A549 (cell line): ENCODE data around the gene MROH9. TPM values are rescaled to one million over a fixed set of nuclear protein-coding genes. Genes with fewer than 3 reads are reported as not detected.

Experiments
- ATAC-seq, 2 experiments: fragments of 200-7000 bp in 1 of 2; fragments of >200 bp in 1 of 2; cut with Nextera tagmentation in 1 of 2; cut with Tn5 transposase in 1 of 2; 3 replicates each; pipeline versions ENCODE4 v1.8.0 to v1.9.1; 2018 to 2020; ENCODE audit warnings: mild to moderate bottlenecking in 1 of 2, moderate library complexity in 1 of 2
- CTCF ChIA-PET: fragments of 300-600 bp; sonication (Branson Sonifier 250); formaldehyde crosslinking; extraction: SDS; loops from one replicate; lab custom pipeline; 2021; ENCODE audit warnings: antibody characterized with exemption, inconsistent platforms; lab: Yijun Ruan, JAX
- POLR2A ChIA-PET: fragments of 350-600 bp; formaldehyde crosslinking; extraction: SDS; loops from one replicate; lab custom pipeline; 2021; ENCODE audit warnings: antibody characterized with exemption, inconsistent platforms; lab: Yijun Ruan, JAX
- DNase-seq, 2 experiments: peaks; one replicate each; pipeline versions ENCODE4 v3.0.0 to v3.0.0-alpha.2; 2011 to 2016; ENCODE audit warnings: low read depth in 1 of 2, low spot score in 1 of 2
- FAIRE-seq: peaks from 2 replicates; lab custom pipeline; 2011; peaks lifted over from hg19 to GRCh38; lab: Jason Lieb, UNC
- H3K27ac ChIP-seq, 2 experiments: fragments of >200 bp; sonication (Bioruptor Twin); formaldehyde crosslinking; 3 replicates each; pipeline ENCODE4 v1.5.1; 2016 to 2017
- H3K4me1 ChIP-seq: fragments of >200 bp; sonication (Bioruptor Twin); formaldehyde crosslinking; 3 replicates; pipeline ENCODE4 v1.6.1; 2016
- H3K4me2 ChIP-seq: fragments of >200 bp; sonication (Bioruptor Twin); formaldehyde crosslinking; 3 replicates; pipeline ENCODE4 v1.6.1; 2016
- H3K4me3 ChIP-seq: fragments of >200 bp; sonication (Bioruptor Twin); formaldehyde crosslinking; 3 replicates; pipeline ENCODE4 v1.5.1; 2016
- H3K9me3 ChIP-seq: fragments of >200 bp; sonication (Bioruptor Twin); formaldehyde crosslinking; 3 replicates; pipeline ENCODE4 v1.6.1; 2016
- ATOH8 ChIP-seq: fragments of 250-450 bp; sonication (Bioruptor Pico); IDR thresholded peaks from 2 replicates; pipeline ENCODE4 v1.5.0; 2020; ENCODE audit warnings: low read depth, mild to moderate bottlenecking, moderate library complexity
- BCL3 ChIP-seq: fragments of >200 bp; sonication (Bioruptor Twin); formaldehyde crosslinking; IDR thresholded peaks from 3 replicates; pipeline ENCODE4 v1.6.1; 2016
- CBX2 ChIP-seq: fragments of 200-600 bp; sonication (generic); IDR thresholded peaks from 2 replicates; pipeline ENCODE4 v1.6.1; 2016; ENCODE audit warnings: low read depth, mild to moderate bottlenecking, borderline replicate concordance
- CHD2 ChIP-seq: fragments of 150-350 bp; IDR thresholded peaks from 2 replicates; pipeline ENCODE4 v1.6.1; 2014; ENCODE audit warnings: low read length; ENCODE audit not compliant: partially characterized antibody
- CHD4 ChIP-seq: fragments of 200-600 bp; sonication (generic); IDR thresholded peaks from 2 replicates; pipeline ENCODE4 v1.6.1; 2016; ENCODE audit warnings: antibody characterized with exemption, mild to moderate bottlenecking, borderline replicate concordance
- E2F6 ChIP-seq: IDR thresholded peaks from 2 replicates; pipeline ENCODE4 v1.6.1; 2012; ENCODE audit warnings: low read depth, borderline replicate concordance
- EHMT2 ChIP-seq: fragments of 200-600 bp; sonication (generic); IDR thresholded peaks from 2 replicates; pipeline ENCODE4 v1.6.1; 2016; ENCODE audit warnings: antibody characterized with exemption, low read depth, mild to moderate bottlenecking, moderate library complexity
- ESRRA ChIP-seq: fragments of 150-350 bp; IDR thresholded peaks from 2 replicates; pipeline ENCODE4 v1.6.1; 2014; ENCODE audit warnings: mild to moderate bottlenecking, low read length, borderline replicate concordance
- FOXS1 ChIP-seq: fragments of 250-450 bp; sonication (Bioruptor Pico); IDR thresholded peaks from 2 replicates; pipeline ENCODE4 v1.5.0; 2020; ENCODE audit warnings: mild to moderate bottlenecking, moderate library complexity
- GATA3 ChIP-seq: IDR thresholded peaks from 2 replicates; pipeline ENCODE4 v1.6.1; 2012; ENCODE audit warnings: borderline replicate concordance
- HEYL ChIP-seq: fragments of 250-450 bp; sonication (Bioruptor Pico); IDR thresholded peaks from 2 replicates; pipeline ENCODE4 v1.8.0; 2021; ENCODE audit warnings: mild to moderate bottlenecking, moderate library complexity
- JUN ChIP-seq, 2 experiments: fragments of >200 bp; sonication (Bioruptor Twin); formaldehyde crosslinking; IDR thresholded peaks; 2 replicates in 1 of 2; 3 replicates in 1 of 2; pipeline ENCODE4 v1.6.1; 2016 to 2017
- JUNB ChIP-seq: fragments of >200 bp; sonication (Bioruptor Twin); formaldehyde crosslinking; IDR thresholded peaks from 2 replicates; pipeline ENCODE4 v1.6.1; 2016
- MAZ ChIP-seq: fragments of 150-350 bp; IDR thresholded peaks from 2 replicates; pipeline ENCODE4 v1.6.1; 2014; ENCODE audit warnings: antibody characterized with exemption, low read depth, low read length, borderline replicate concordance
- NR3C1 ChIP-seq: fragments of >200 bp; sonication (Bioruptor Twin); formaldehyde crosslinking; IDR thresholded peaks from 3 replicates; pipeline ENCODE4 v1.6.1; 2017
- RAD21 ChIP-seq, 2 experiments: fragments of >200 bp in 1 of 2; sonication (Bioruptor Twin) in 1 of 2; formaldehyde crosslinking in 1 of 2; IDR thresholded peaks in 1 of 2; conservative IDR thresholded peaks in 1 of 2; 2 replicates in 1 of 2; 3 replicates in 1 of 2; pipeline ENCODE4 v1.6.1; 2012 to 2018; ENCODE audit warnings: inconsistent platforms in 1 of 2
- RARB ChIP-seq: fragments of 250-450 bp; sonication (Bioruptor Pico); IDR thresholded peaks from 2 replicates; pipeline ENCODE4 v1.8.0; 2021; ENCODE audit warnings: mild to moderate bottlenecking, moderate library complexity
- SMC3 ChIP-seq: fragments of >200 bp; sonication (Bioruptor Twin); formaldehyde crosslinking; IDR thresholded peaks from 3 replicates; pipeline ENCODE4 v1.6.1; 2018; ENCODE audit warnings: inconsistent platforms
- SREBF2 ChIP-seq: fragments of 450-650 bp; IDR thresholded peaks from 2 replicates; pipeline ENCODE4 v1.6.1; 2014; ENCODE audit warnings: mild to moderate bottlenecking, moderate library complexity
- TP53 ChIP-seq: fragments of 250-450 bp; sonication (Bioruptor Pico); IDR thresholded peaks from 2 replicates; pipeline ENCODE4 v1.5.0; 2021; ENCODE audit warnings: mild to moderate bottlenecking, moderate library complexity
- ZC3H11A ChIP-seq: fragments of 450-650 bp; IDR thresholded peaks from 2 replicates; pipeline ENCODE4 v1.6.1; 2014; ENCODE audit warnings: antibody characterized with exemption, mild to moderate bottlenecking
- ZNF302 ChIP-seq: fragments of 250-450 bp; sonication (Bioruptor Pico); IDR thresholded peaks from 2 replicates; pipeline ENCODE4 v1.9.0; 2021; ENCODE audit warnings: inconsistent platforms, mild to moderate bottlenecking, moderate library complexity
- WGBS: methylation state at CpG from one replicate; pipeline ENCODE4 v1.1.6; 2017; ENCODE audit errors: missing lambda C conversion rate; 5-methylcytosine and 5-hydroxymethylcytosine counted together
- polyA plus RNA-seq, 4 experiments: library from polyadenylated mRNA; depleted of rRNA in 3 of 4; stranded (reverse); fragments of >200 nt; fragmentation: RNase III in 1 of 4; extraction: RNeasy Plus Mini Kit Qiagen cat#74134 plus additional on column Dnase treatment in 1 of 4; gene quantifications; 2 replicates in 3 of 4; 3 replicates in 1 of 4; pipeline ENCODE4 v1.2.3, GENCODE V29; 2011 to 2017
- TF ChIP-seq, protein P1 (sequence below): fragments of 450-650 bp; IDR thresholded peaks from 2 replicates; pipeline ENCODE4 v1.6.1; 2014; ENCODE audit warnings: antibody characterized with exemption
- TF ChIP-seq, protein P2 (sequence below): fragments of >200 bp; sonication (Bioruptor Twin); formaldehyde crosslinking; IDR thresholded peaks from 3 replicates; pipeline ENCODE4 v1.5.1; 2016
- TF ChIP-seq, protein P3 (sequence below): IDR thresholded peaks from 2 replicates; pipeline ENCODE4 v1.6.1; 2012
- TF ChIP-seq, protein P4 (sequence below): fragments of 150-350 bp; IDR thresholded peaks from 2 replicates; pipeline ENCODE4 v1.6.1; 2014; ENCODE audit warnings: low read depth, mild to moderate bottlenecking, low read length

Gene MROH9
- polyA plus RNA-seq, 2 of the 4 experiments (the other 2 are of a cell fraction), result not detected

DNA sequence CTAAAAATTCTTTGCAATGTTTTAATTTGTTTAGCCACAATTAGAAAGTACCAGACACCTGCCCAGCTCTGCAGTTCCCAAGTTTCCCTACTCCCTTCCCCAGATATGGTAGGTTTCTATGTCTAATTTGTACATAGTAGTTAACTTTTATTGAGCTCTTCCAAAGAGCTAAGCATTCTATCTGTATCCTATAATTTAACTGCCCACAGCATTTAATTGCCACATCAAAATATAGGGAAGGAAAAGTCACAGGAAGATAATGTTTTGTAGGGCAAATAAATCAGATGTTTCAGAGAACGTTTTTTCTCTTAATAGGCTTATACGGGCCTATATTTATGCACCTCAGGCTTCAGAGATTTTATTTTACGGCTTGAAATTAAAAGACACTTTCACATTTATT lies 139.7 kb downstream of the MROH9 start:
- no peak for ATAC-seq
- 25% methylated on average over 3 of the region's 3 CpGs for WGBS
- H3K4me1 ChIP-seq, result no peaks in the 10 kb centered on the region

GRCh38 chr1:171081314-171081753 lies 146.0 kb downstream of the MROH9 start:
- Histone ChIP-seq H3K27ac (no peak overlapping the region), H3K9me3 (no peaks in the 10 kb centered on the region), H3K4me2 (no peak overlapping the region), H3K4me3 (no peak overlapping the region), H3K4me1 (no peaks in the 10 kb centered on the region)
- DNase-seq, result peak in 1 of 2 experiments; percentile 7
- no peak for TF ChIP-seq HEYL (CRISPR knock-in tag)
- peak in 1 of 2 experiments; percentile 37; a peak in 2 of 5 replicates for TF ChIP-seq RAD21 (conservative IDR thresholded peaks at IDR 0.05 in 1 of 2, IDR thresholded peaks at IDR 0.05 in 1 of 2)
- no peak for TF ChIP-seq TP53 (CRISPR knock-in tag)
- no peak for TF ChIP-seq JUN (IDR thresholded peaks at IDR 0.05)
- no peak for TF ChIP-seq FOXS1 (CRISPR knock-in tag)
- TF ChIP-seq CBX2, result no peak
- no peak for TF ChIP-seq BCL3
- TF ChIP-seq CHD4, result no peak
- TF ChIP-seq, protein P1, sequence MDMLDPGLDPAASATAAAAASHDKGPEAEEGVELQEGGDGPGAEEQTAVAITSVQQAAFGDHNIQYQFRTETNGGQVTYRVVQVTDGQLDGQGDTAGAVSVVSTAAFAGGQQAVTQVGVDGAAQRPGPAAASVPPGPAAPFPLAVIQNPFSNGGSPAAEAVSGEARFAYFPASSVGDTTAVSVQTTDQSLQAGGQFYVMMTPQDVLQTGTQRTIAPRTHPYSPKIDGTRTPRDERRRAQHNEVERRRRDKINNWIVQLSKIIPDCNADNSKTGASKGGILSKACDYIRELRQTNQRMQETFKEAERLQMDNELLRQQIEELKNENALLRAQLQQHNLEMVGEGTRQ, result no peak
- no peak for TF ChIP-seq ATOH8 (CRISPR knock-in tag)
- no peak for TF ChIP-seq RARB (CRISPR knock-in tag)
- no peak for TF ChIP-seq GATA3
- no peak for TF ChIP-seq ZNF302
- 0 out of 3 replicates have a peak, but pooled peaks have one; percentile 14 for TF ChIP-seq SMC3
- TF ChIP-seq, protein P2, sequence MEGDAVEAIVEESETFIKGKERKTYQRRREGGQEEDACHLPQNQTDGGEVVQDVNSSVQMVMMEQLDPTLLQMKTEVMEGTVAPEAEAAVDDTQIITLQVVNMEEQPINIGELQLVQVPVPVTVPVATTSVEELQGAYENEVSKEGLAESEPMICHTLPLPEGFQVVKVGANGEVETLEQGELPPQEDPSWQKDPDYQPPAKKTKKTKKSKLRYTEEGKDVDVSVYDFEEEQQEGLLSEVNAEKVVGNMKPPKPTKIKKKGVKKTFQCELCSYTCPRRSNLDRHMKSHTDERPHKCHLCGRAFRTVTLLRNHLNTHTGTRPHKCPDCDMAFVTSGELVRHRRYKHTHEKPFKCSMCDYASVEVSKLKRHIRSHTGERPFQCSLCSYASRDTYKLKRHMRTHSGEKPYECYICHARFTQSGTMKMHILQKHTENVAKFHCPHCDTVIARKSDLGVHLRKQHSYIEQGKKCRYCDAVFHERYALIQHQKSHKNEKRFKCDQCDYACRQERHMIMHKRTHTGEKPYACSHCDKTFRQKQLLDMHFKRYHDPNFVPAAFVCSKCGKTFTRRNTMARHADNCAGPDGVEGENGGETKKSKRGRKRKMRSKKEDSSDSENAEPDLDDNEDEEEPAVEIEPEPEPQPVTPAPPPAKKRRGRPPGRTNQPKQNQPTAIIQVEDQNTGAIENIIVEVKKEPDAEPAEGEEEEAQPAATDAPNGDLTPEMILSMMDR, result peak; percentile 24; the same call in 2 of the 3 replicates
- peak in 1 of 2 experiments; percentile 35; a peak in 1 of 6 replicates for ATAC-seq
- POLR2A ChIA-PET, result no interaction called here
- FAIRE-seq, result no peak
- CTCF ChIA-PET, result interaction anchor here (1.0 to 2.3 kb wide), 6 partner anchors 10 to 632 kb away, joined by 3 to 12 read pairs (median 6); partner anchors contain the start of genes FMO3 and FMO4

More for the DNA sequence above, 139.7 kb downstream of the MROH9 start:
- Histone ChIP-seq H3K27ac (no peak overlapping the region), H3K4me2 (no peak overlapping the region)
- POLR2A ChIA-PET, result no interaction called here
- TF ChIP-seq TP53 (CRISPR knock-in tag) (no peak), ESRRA (no peak), CHD2 (no peak), GATA3 (no peak), EHMT2 (no peak), RARB (CRISPR knock-in tag) (no peak), E2F6 (no peak), JUNB (no peak), JUN (IDR thresholded peaks at IDR 0.05) (no peak), MAZ (no peak), ZC3H11A (no peak), SREBF2 (no peak), NR3C1 (no peak)
- TF ChIP-seq, protein P3, sequence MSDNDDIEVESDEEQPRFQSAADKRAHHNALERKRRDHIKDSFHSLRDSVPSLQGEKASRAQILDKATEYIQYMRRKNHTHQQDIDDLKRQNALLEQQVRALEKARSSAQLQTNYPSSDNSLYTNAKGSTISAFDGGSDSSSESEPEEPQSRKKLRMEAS, result no peak
- TF ChIP-seq, protein P4, sequence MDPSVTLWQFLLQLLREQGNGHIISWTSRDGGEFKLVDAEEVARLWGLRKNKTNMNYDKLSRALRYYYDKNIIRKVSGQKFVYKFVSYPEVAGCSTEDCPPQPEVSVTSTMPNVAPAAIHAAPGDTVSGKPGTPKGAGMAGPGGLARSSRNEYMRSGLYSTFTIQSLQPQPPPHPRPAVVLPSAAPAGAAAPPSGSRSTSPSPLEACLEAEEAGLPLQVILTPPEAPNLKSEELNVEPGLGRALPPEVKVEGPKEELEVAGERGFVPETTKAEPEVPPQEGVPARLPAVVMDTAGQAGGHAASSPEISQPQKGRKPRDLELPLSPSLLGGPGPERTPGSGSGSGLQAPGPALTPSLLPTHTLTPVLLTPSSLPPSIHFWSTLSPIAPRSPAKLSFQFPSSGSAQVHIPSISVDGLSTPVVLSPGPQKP, result no peak
- TF ChIP-seq, all 56 proteins: peak for 0
- CTCF ChIA-PET, result interaction anchor here (0.6 to 1.2 kb wide), 3 partner anchors 11 to 405 kb away, joined by 3 read pairs; no protein-coding TSS in a partner anchor
- no peak overlapping the region for H3K4me3 ChIP-seq
- FAIRE-seq (no peak), DNase-seq (no peak)
- H3K9me3 ChIP-seq, result no peaks in the 10 kb centered on the region
